Measurements from ENCODE around the gene RAD9B.

GRCh38 chr12:110514363-110514762 lies 12.2 kb downstream of the RAD9B start:
- TF ChIP-seq EZH2 (IDR thresholded peaks at IDR 0.05; ENCODE audit: low read length, missing control alignments): no peak
- no peak for TF ChIP-seq CTCF (conservative IDR thresholded peaks at IDR 0.05 in 1 of 2, IDR thresholded peaks at IDR 0.05 in 1 of 2; ENCODE audit: low read depth in 1 of 2, low read length in 2 of 2)
